Common myeloid progenitor, CD34-positive (primary cell): ENCODE results near the gene KMT5C.

Experiments
- CTCF ChIA-PET: fragments of 350-600 bp; sonication (Branson Sonifier 250); formaldehyde crosslinking; loops from one replicate; lab custom pipeline; 2021; ENCODE audit warnings: antibody characterized with exemption; lab: Charles Lee
- POLR2A ChIA-PET: fragments of 350-600 bp; sonication (Branson Sonifier 250); formaldehyde crosslinking; loops from one replicate; lab custom pipeline; 2021; ENCODE audit warnings: antibody characterized with exemption; lab: Charles Lee
- DNase-seq, 3 donors: peaks; one replicate each; pipeline versions ENCODE4 v3.0.0 to v3.0.0-alpha.2; 2013
- H3K27ac ChIP-seq, 2 experiments: 1 replicate in 1 of 2; 2 replicates in 1 of 2; pipeline ENCODE4 v1.7.0; 2013; ENCODE audit warnings: inconsistent platforms in 2 of 2, low read length in 2 of 2, mild to moderate bottlenecking in 2 of 2, low read depth in 1 of 2, moderate library complexity in 1 of 2; ENCODE audit not compliant: severe bottlenecking in 2 of 2, insufficient read depth in 1 of 2, poor library complexity in 1 of 2
- H3K27me3 ChIP-seq, 5 experiments: replicated peaks in 2 of 5; 1 replicate in 3 of 5; 2 replicates in 2 of 5; pipeline versions ENCODE4 v1.6.1 to v1.7.0; 2013; ENCODE audit warnings: low read length in 4 of 5, mild to moderate bottlenecking in 2 of 5, moderate library complexity in 2 of 5, inconsistent platforms in 1 of 5; ENCODE audit not compliant: insufficient read depth in 5 of 5, control insufficient read depth in 4 of 5
- H3K36me3 ChIP-seq, 4 experiments: 1 replicate in 2 of 4; 2 replicates in 2 of 4; pipeline versions ENCODE4 v1.6.1 to v1.7.0; 2013; ENCODE audit warnings: low read length in 3 of 4, control low read depth in 1 of 4, mild to moderate bottlenecking in 1 of 4; ENCODE audit not compliant: control insufficient read depth in 4 of 4, insufficient read depth in 4 of 4
- H3K4me1 ChIP-seq, 4 experiments: 1 replicate in 3 of 4; 2 replicates in 1 of 4; pipeline versions ENCODE4 v1.6.1 to v1.7.1; 2013; ENCODE audit warnings: low read length in 3 of 4, mild to moderate bottlenecking in 3 of 4, control low read depth in 1 of 4, inconsistent platforms in 1 of 4, moderate library complexity in 1 of 4; ENCODE audit not compliant: control insufficient read depth in 4 of 4, insufficient read depth in 4 of 4; ENCODE audit errors: control extremely low read depth in 1 of 4
- H3K4me3 ChIP-seq, 7 experiments: 1 replicate in 4 of 7; 2 replicates in 3 of 7; pipeline versions ENCODE4 v1.5.1 to v1.7.0; 2013; ENCODE audit warnings: mild to moderate bottlenecking in 7 of 7, low read length in 6 of 7, moderate library complexity in 6 of 7, inconsistent platforms in 2 of 7, low read depth in 2 of 7, control low read depth in 1 of 7; ENCODE audit not compliant: insufficient read depth in 4 of 7, control insufficient read depth in 1 of 7; ENCODE audit errors: extremely low read depth in 1 of 7
- H3K9me3 ChIP-seq, 5 experiments: 1 replicate in 4 of 5; 2 replicates in 1 of 5; pipeline versions ENCODE4 v1.6.1 to v1.7.1; 2013; ENCODE audit warnings: low read length in 4 of 5, mild to moderate bottlenecking in 2 of 5, inconsistent platforms in 1 of 5, low read depth in 1 of 5, moderate library complexity in 1 of 5; ENCODE audit not compliant: control insufficient read depth in 4 of 5, insufficient read depth in 2 of 5; ENCODE audit errors: control extremely low read depth in 1 of 5
- WGBS: methylation state at CpG from one replicate; pipeline ENCODE4 v1.1.5; 2013; ENCODE audit not compliant: insufficient coverage; 5-methylcytosine and 5-hydroxymethylcytosine counted together

Gene KMT5C

GRCh38 chr19:55350620-55351315 lies 11.1 kb downstream of the KMT5C start:
- ChIA-PET CTCF (interaction anchor here (1.5 to 1.9 kb wide), 4 partner anchors 9 to 49 kb away, joined by 4 to 7 read pairs (median 5); partner anchors contain the start of gene KMT5C), POLR2A (no interaction called here)
- Histone ChIP-seq H3K27me3 (peaks cover 4 to 45% (median 26%) of the 10 kb centered on the region in 5 experiments), H3K36me3 (peaks cover 0 to 15% (median 9%) of the 10 kb centered on the region in 4 experiments), H3K4me1 (peaks cover 0 to 20% (median 15%) of the 10 kb centered on the region in 4 experiments), H3K4me3 (no peak overlapping the region), H3K27ac (no peak overlapping the region), H3K9me3 (no peaks in the 10 kb centered on the region)
- no peak for DNase-seq
- 71% methylated on average over 10 of the region's 11 CpGs for WGBS

- Histone ChIP-seq H3K4me3 (no peak overlapping the region), H3K27ac (no peak overlapping the region), H3K4me1 (peaks cover 0 to 20% (median 15%) of the 10 kb centered on the region in 4 experiments), H3K36me3 (peaks cover 0 to 8% (median 4%) of the 10 kb centered on the region in 4 experiments), H3K9me3 (no peaks in the 10 kb centered on the region), H3K27me3 (peaks cover 4 to 57% (median 26%) of the 10 kb centered on the region in 5 experiments)
- no peak for DNase-seq
- WGBS: 53% methylated on average over 4 of the region's 6 CpGs
- CTCF ChIA-PET: interaction anchor here (0.6 to 1.9 kb wide), 6 partner anchors 8 to 74 kb away, joined by 3 to 7 read pairs (median 3); partner anchors contain the start of gene TMEM238
- POLR2A ChIA-PET: no interaction called here
Observed at GRCh38 chr19:55352040-55352439, 12.4 kb downstream of the KMT5C start.

DNA sequence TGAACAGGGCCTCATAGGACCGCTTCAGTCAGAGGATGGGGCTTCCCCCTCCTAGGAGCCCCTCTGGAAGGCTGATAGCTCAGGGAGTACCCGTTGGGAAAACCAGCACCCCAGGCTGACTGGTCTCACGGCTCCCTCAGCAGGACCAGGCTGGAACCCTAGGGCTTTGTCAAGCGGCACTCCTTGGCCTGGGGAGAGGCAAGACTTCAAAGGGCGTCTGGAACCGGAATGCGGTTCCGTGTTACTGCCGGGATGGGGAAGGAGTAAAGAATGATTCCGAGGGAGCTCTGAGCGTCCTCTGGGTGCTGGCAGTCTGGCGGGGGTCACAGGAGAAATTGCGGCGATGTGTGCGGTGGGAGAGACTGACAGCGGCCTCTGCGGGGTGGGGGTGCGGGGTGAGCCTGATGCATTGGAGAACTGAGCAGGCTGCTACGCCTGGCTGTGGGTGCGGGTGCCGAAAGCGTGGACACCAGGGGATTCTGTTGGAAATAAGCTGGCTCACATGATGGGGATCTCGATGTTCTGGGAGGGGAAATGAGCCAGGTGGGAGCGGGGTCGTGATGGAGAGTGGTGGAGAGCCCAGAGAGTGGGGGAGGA lies 13.0 kb downstream of the KMT5C start:
- peaks cover 0 to 8% (median 4%) of the 10 kb centered on the region in 4 experiments for H3K36me3 ChIP-seq
- H3K4me1 ChIP-seq: peaks cover 0 to 20% (median 15%) of the 10 kb centered on the region in 4 experiments
- ChIA-PET CTCF (interaction anchor here (0.6 to 1.9 kb wide), 6 partner anchors 9 to 75 kb away, joined by 3 to 7 read pairs (median 3); partner anchors contain the start of gene TMEM238), POLR2A (no interaction called here)
- H3K9me3 ChIP-seq: no peaks in the 10 kb centered on the region
- 67% methylated on average over 24 of the region's 25 CpGs for WGBS
- no peak for DNase-seq
- H3K27me3 ChIP-seq: peaks cover 4 to 62% (median 26%) of the 10 kb centered on the region in 5 experiments
- no peak overlapping the region for H3K27ac ChIP-seq
- H3K4me3 ChIP-seq: no peak overlapping the region

GRCh38 chr19:55353356-55353802 lies 13.7 kb downstream of the KMT5C start:
- Histone ChIP-seq H3K4me1 (peaks cover 0 to 20% (median 15%) of the 10 kb centered on the region in 4 experiments), H3K27ac (no peak overlapping the region), H3K4me3 (peak overlapping the region; percentile 10 to 77 (median 58)), H3K36me3 (peaks cover 0 to 3% (median 1%) of the 10 kb centered on the region in 4 experiments), H3K27me3 (peaks cover 4 to 62% (median 26%) of the 10 kb centered on the region in 5 experiments), H3K9me3 (no peaks in the 10 kb centered on the region)
- CTCF ChIA-PET: interaction anchor here (1.6 kb wide), 1 partner anchor 30 kb away, joined by 5 read pairs; the partner anchor contains the start of gene TMEM238
- WGBS: 3% methylated on average over 18 of the region's 24 CpGs
- POLR2A ChIA-PET: interaction anchor here (1.0 kb wide), 1 partner anchor 15 kb away, joined by 3 read pairs; no protein-coding TSS in a partner anchor
- DNase-seq: no peak

DNA sequence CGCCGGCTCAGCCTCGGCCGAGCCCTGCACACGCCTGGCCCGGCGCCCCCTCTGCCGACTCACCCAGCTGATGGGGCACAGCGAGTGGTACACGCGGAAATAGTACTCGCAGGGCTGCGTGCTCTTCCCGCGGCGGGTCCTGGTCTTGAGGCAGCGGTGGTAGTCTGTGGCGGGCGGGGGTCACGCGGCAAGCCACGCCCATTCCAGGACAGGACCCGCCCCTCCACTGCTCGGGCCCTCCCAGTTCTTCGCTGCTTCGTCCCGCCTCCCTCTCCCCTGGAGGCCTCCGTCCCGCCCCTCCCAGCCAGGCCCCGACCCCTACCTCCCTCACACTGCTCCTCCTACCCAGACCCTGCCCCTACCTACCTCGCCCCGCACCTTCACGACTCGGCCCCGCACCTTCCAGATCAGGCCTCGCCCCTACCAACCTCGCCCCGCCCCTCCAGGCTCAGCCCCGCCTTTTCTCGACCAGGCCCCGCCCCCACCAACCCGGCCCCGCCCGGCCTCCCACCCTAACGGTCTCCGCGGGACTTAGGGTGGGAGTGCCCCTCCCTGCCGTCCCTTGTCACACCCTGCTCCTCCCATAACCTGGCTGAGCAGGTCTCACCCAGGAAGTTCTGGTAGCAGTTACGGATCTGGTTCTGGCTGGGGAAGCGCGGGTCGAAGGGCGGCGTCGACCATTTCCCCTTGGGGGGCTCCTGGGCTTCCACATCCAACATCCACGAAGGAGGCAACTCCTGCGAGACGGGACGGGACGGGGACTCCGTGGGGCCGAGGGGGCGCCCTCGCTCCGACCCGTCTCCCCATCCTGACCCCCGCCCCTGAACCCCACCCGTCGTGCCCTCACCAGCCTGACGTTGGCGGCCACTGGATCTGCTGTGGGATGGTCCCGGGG lies 14.4 kb downstream of the KMT5C start:
- CTCF ChIA-PET: no interaction called here

GRCh38 chr19:55354698-55355212 lies 15.1 kb downstream of the KMT5C start, which contains the start of gene COX6B2:
Gene COX6B2, minus strand, starts transcription at chr19:55354719. Its CDS starts 198 bp downstream, at chr19:55354521.
- peak within 1 kb of the TSS; percentile 10 to 77 (median 58) for H3K4me3 ChIP-seq
- 4% methylated on average over 15 of the region's 43 CpGs for WGBS
- H3K27ac ChIP-seq: no peak within 1 kb of the TSS
- H3K27me3 ChIP-seq: peaks cover 4 to 62% (median 26%) of the 10 kb centered on the region in 5 experiments
- ChIA-PET POLR2A (no interaction called here), CTCF (no interaction called here)
- DNase-seq: no peak
- no peaks in the 10 kb centered on the region for H3K9me3 ChIP-seq
- H3K36me3 ChIP-seq: no peaks in the 10 kb centered on the region
- H3K4me1 ChIP-seq: peaks cover 0 to 20% (median 15%) of the 10 kb centered on the region in 4 experiments

More for the DNA sequence above, 14.4 kb downstream of the KMT5C start:
- peak; percentile 68 to 85 (median 78) for DNase-seq
- H3K27me3 ChIP-seq: peaks cover 4 to 62% (median 26%) of the 10 kb centered on the region in 5 experiments
- H3K9me3 ChIP-seq: no peaks in the 10 kb centered on the region
- H3K36me3 ChIP-seq: peaks cover 0 to 2% (median 0%) of the 10 kb centered on the region in 4 experiments
- POLR2A ChIA-PET: interaction anchor here (1.0 kb wide), 1 partner anchor 15 kb away, joined by 3 read pairs; no protein-coding TSS in a partner anchor
- H3K27ac ChIP-seq: no peak overlapping the region
- 1% methylated on average over 60 of the region's 72 CpGs for WGBS
- peak overlapping the region; percentile 10 to 77 (median 58) for H3K4me3 ChIP-seq
- H3K4me1 ChIP-seq: peaks cover 0 to 20% (median 15%) of the 10 kb centered on the region in 4 experiments
